WTC11 (cell line): ENCODE results near the gene LPIN3. TPM values are rescaled to one million over a fixed set of nuclear protein-coding genes. Genes with fewer than 3 reads are reported as not detected.

Experiments
- ATAC-seq: fragments of 200-7000 bp; cut with Tn5 transposase; 2 replicates; pipeline ENCODE4 v1.10.0; 2021; ENCODE audit warnings: mild to moderate bottlenecking, moderate library complexity
- CTCF ChIA-PET: fragments of 300-600 bp; sonication (Branson Sonifier 250); formaldehyde crosslinking; loops from one replicate; lab custom pipeline; 2021; ENCODE audit warnings: antibody characterized with exemption; lab: Charles Lee
- POLR2A ChIA-PET: fragments of 350-600 bp; sonication (Branson Sonifier 250); formaldehyde crosslinking; loops from one replicate; lab custom pipeline; 2021; ENCODE audit warnings: antibody characterized with exemption; lab: Charles Lee
- DNase-seq: peaks from one replicate; pipeline ENCODE4 v3.0.0; 2021; ENCODE audit warnings: low spot score
- H3K27ac Mint-ChIP-seq: 2 replicates; pipeline ENCODE4 v1.8.0; 2021; ENCODE audit warnings: mixed read lengths
- H3K27me3 Mint-ChIP-seq: 2 replicates; pipeline ENCODE4 v1.8.0; 2021; ENCODE audit warnings: low read depth, mild to moderate bottlenecking, moderate library complexity, mixed read lengths
- H3K36me3 Mint-ChIP-seq: 2 replicates; pipeline ENCODE4 v1.8.0; 2021; ENCODE audit warnings: mixed read lengths
- H3K4me1 Mint-ChIP-seq: 2 replicates; pipeline ENCODE4 v1.8.0; 2022; ENCODE audit warnings: mixed read lengths
- H3K4me3 Mint-ChIP-seq: 2 replicates; pipeline ENCODE4 v1.8.0; 2021; ENCODE audit warnings: mild to moderate bottlenecking, moderate library complexity, mixed read lengths
- H3K9me3 Mint-ChIP-seq: 2 replicates; pipeline ENCODE4 v1.8.0; 2021; ENCODE audit warnings: mixed read lengths
- ATF2 ChIP-seq: sonication (generic); formaldehyde crosslinking; IDR thresholded peaks from 2 replicates; pipeline ENCODE4 v1.8.1; 2022; ENCODE audit warnings: low read depth, missing genetic modification reagents, borderline replicate concordance
- CBFB ChIP-seq: sonication (generic); formaldehyde crosslinking; IDR thresholded peaks from 2 replicates; pipeline ENCODE4 v1.8.1; 2022; ENCODE audit warnings: mild to moderate bottlenecking, low read depth, missing genetic modification reagents
- CREM ChIP-seq: sonication (generic); formaldehyde crosslinking; IDR thresholded peaks from 2 replicates; pipeline ENCODE4 v1.8.1; 2022; ENCODE audit warnings: mild to moderate bottlenecking, missing genetic modification reagents, moderate library complexity
- E2F4 ChIP-seq: sonication (generic); formaldehyde crosslinking; IDR thresholded peaks from 2 replicates; pipeline ENCODE4 v1.8.1; 2022; ENCODE audit warnings: low read depth, mild to moderate bottlenecking, moderate library complexity, missing genetic modification reagents, borderline replicate concordance
- ESRRA ChIP-seq: sonication (generic); formaldehyde crosslinking; IDR thresholded peaks from 2 replicates; pipeline ENCODE4 v1.8.1; 2022; ENCODE audit warnings: mild to moderate bottlenecking, missing genetic modification reagents, borderline replicate concordance
- FOXJ3 ChIP-seq: sonication (generic); formaldehyde crosslinking; IDR thresholded peaks from 2 replicates; pipeline ENCODE4 v1.9.0; 2021; ENCODE audit warnings: missing genetic modification reagents, mild to moderate bottlenecking, borderline replicate concordance
- GRHL2 ChIP-seq: fragments of 250-450 bp; sonication (Bioruptor Pico); IDR thresholded peaks from 2 replicates; pipeline ENCODE4 v1.8.0; 2022; ENCODE audit warnings: mild to moderate bottlenecking, moderate library complexity; ENCODE audit not compliant: insufficient replicate concordance, severe bottlenecking
- GTF2I ChIP-seq: fragments of 250-450 bp; sonication (Bioruptor Pico); conservative IDR thresholded peaks from 2 replicates; pipeline ENCODE4 v1.4.0; 2021; ENCODE audit warnings: mild to moderate bottlenecking
- HMGA2 ChIP-seq: fragments of 250-450 bp; sonication (Bioruptor Pico); IDR thresholded peaks from 2 replicates; pipeline ENCODE4 v1.4.0; 2021; ENCODE audit warnings: mild to moderate bottlenecking, moderate library complexity
- IRF2 ChIP-seq: sonication (generic); formaldehyde crosslinking; IDR thresholded peaks from 2 replicates; pipeline ENCODE4 v1.8.0; 2022; ENCODE audit warnings: low read depth, missing genetic modification reagents, borderline replicate concordance
- KAT7 ChIP-seq: sonication (generic); formaldehyde crosslinking; IDR thresholded peaks from 2 replicates; pipeline ENCODE4 v1.8.1; 2023; ENCODE audit warnings: missing genetic modification reagents, mild to moderate bottlenecking, borderline replicate concordance
- MYBL2 ChIP-seq: sonication (generic); formaldehyde crosslinking; IDR thresholded peaks from 2 replicates; pipeline ENCODE4 v1.8.1; 2023; ENCODE audit warnings: mild to moderate bottlenecking, moderate library complexity, missing genetic modification reagents
- NFE2L1 ChIP-seq: sonication (generic); formaldehyde crosslinking; IDR thresholded peaks from 2 replicates; pipeline ENCODE4 v1.8.1; 2023; ENCODE audit warnings: missing genetic modification reagents
- NR2C2 ChIP-seq: sonication (generic); formaldehyde crosslinking; IDR thresholded peaks from 2 replicates; pipeline ENCODE4 v1.8.0; 2022; ENCODE audit warnings: mild to moderate bottlenecking, missing genetic modification reagents
- PRDM15 ChIP-seq: sonication (generic); formaldehyde crosslinking; IDR thresholded peaks from 2 replicates; pipeline ENCODE4 v1.8.0; 2022; ENCODE audit warnings: missing genetic modification reagents
- SMAD3 ChIP-seq: sonication (generic); formaldehyde crosslinking; IDR thresholded peaks from 2 replicates; pipeline ENCODE4 v1.8.0; 2022; ENCODE audit warnings: missing genetic modification reagents, mild to moderate bottlenecking, borderline replicate concordance
- SMAD4 ChIP-seq: sonication (generic); formaldehyde crosslinking; IDR thresholded peaks from 2 replicates; pipeline ENCODE4 v1.8.0; 2022; ENCODE audit warnings: mild to moderate bottlenecking, missing genetic modification reagents
- STAT6 ChIP-seq: sonication (generic); formaldehyde crosslinking; conservative IDR thresholded peaks from 2 replicates; pipeline ENCODE4 v1.8.1; 2023; ENCODE audit warnings: mild to moderate bottlenecking, low read depth, missing genetic modification reagents, moderate library complexity
- ZBTB21 ChIP-seq: sonication (generic); formaldehyde crosslinking; IDR thresholded peaks from 2 replicates; pipeline ENCODE4 v1.8.1; 2023; ENCODE audit warnings: mild to moderate bottlenecking, missing genetic modification reagents, borderline replicate concordance
- ZBTB43 ChIP-seq: sonication (generic); formaldehyde crosslinking; IDR thresholded peaks from 2 replicates; pipeline ENCODE4 v1.8.1; 2023; ENCODE audit warnings: mild to moderate bottlenecking, missing genetic modification reagents
- ZNF317 ChIP-seq: sonication (generic); formaldehyde crosslinking; IDR thresholded peaks from 2 replicates; pipeline ENCODE4 v1.8.1; 2023; ENCODE audit warnings: low read depth, mild to moderate bottlenecking, moderate library complexity, missing genetic modification reagents, borderline replicate concordance
- total RNA-seq: library from RNA; stranded (reverse); gene quantifications from 3 replicates; pipeline ENCODE4 v1.2.3, GENCODE V29; 2021

The LPIN3 gene
- total RNA-seq, 1 experiment from 2014 or later, result 7.9 TPM

- Mint-ChIP-seq H3K4me3 (no peak overlapping the region), H3K36me3 (no peaks in the 10 kb centered on the region), H3K27ac (no peak overlapping the region), H3K27me3 (no peaks in the 10 kb centered on the region; the same call in 1 of the 2 replicates), H3K9me3 (no peaks in the 10 kb centered on the region), H3K4me1 (no peaks in the 10 kb centered on the region)
- TF ChIP-seq ZBTB43 (no peak), GRHL2 (CRISPR knock-in tag) (no peak)
- ChIA-PET POLR2A (no interaction called here), CTCF (interaction anchor here (0.9 kb wide), 1 partner anchor 158 kb away, joined by 6 read pairs; no protein-coding TSS in a partner anchor)
- no peak for DNase-seq
- no peak for ATAC-seq
Measured at GRCh38 chr20:41330941-41331340, 9.7 kb upstream of the LPIN3 start.

GRCh38 chr20:41331731-41332130, 8.9 kb upstream of the LPIN3 start:
- no peak for DNase-seq
- Mint-ChIP-seq H3K27me3 (no peaks in the 10 kb centered on the region; the same call in 1 of the 2 replicates), H3K4me3 (no peak overlapping the region), H3K9me3 (no peaks in the 10 kb centered on the region), H3K4me1 (no peaks in the 10 kb centered on the region), H3K36me3 (no peaks in the 10 kb centered on the region), H3K27ac (no peak overlapping the region)
- no peak for ATAC-seq
- ChIA-PET CTCF (interaction anchor here (1.2 to 1.4 kb wide), 2 partner anchors 82 to 159 kb away, joined by 4 to 7 read pairs; no protein-coding TSS in a partner anchor), POLR2A (no interaction called here)
- TF ChIP-seq HMGA2 (no peak), GTF2I (CRISPR knock-in tag) (no peak), E2F4 (CRISPR knock-in tag) (no peak), KAT7 (CRISPR knock-in tag) (no peak), NFE2L1 (no peak), MYBL2 (CRISPR knock-in tag) (no peak), ATF2 (CRISPR knock-in tag) (no peak), SMAD3 (CRISPR knock-in tag) (no peak), SMAD4 (CRISPR knock-in tag) (no peak), FOXJ3 (CRISPR knock-in tag) (no peak), ZBTB21 (no peak), CBFB (no peak), NR2C2 (CRISPR knock-in tag) (no peak), CREM (CRISPR knock-in tag) (no peak), PRDM15 (CRISPR knock-in tag) (no peak), IRF2 (no peak), STAT6 (no peak), ZNF317 (CRISPR knock-in tag) (no peak), ESRRA (no peak)
